SK-N-SH treated with all-trans-retinoic acid at 6 μM for 48 hours (cell line): ENCODE results near the gene TTC19.

Experiments
- CREB5 ChIP-seq: fragments of 250-450 bp; sonication (Bioruptor Pico); IDR thresholded peaks from 2 replicates; pipeline ENCODE4 v1.5.1; 2020; ENCODE audit warnings: low read depth, mild to moderate bottlenecking, moderate library complexity
- PPARA ChIP-seq: fragments of 250-450 bp; sonication (Bioruptor Pico); IDR thresholded peaks from 2 replicates; pipeline ENCODE4 v1.5.0; 2020; ENCODE audit warnings: mild to moderate bottlenecking, borderline replicate concordance

- TF ChIP-seq CREB5 = no peak
- no peak for TF ChIP-seq PPARA (CRISPR knock-in tag)
These were observed 47.5 kb upstream of the TTC19 start for GRCh38 chr17:15952048-15952532.
